BE2C (cell line): ENCODE results near the gene ARSI.

Experiments
- DNase-seq: peaks from one replicate; pipeline ENCODE4 v3.0.0-alpha.2; 2020
- H3K27me3 ChIP-seq: fragments of 250-450 bp; sonication (Bioruptor Pico); 2 replicates; pipeline ENCODE4 v1.5.1; 2020; ENCODE audit warnings: mild to moderate bottlenecking
- H3K36me3 ChIP-seq: fragments of 250-450 bp; sonication (Bioruptor Pico); 2 replicates; pipeline ENCODE4 v1.5.1; 2020; ENCODE audit warnings: mild to moderate bottlenecking
- H3K4me1 ChIP-seq: fragments of 250-450 bp; sonication (Bioruptor Pico); 2 replicates; pipeline ENCODE4 v1.5.1; 2020
- H3K4me3 ChIP-seq: 2 replicates; pipeline ENCODE4 v1.5.1; 2011; ENCODE audit warnings: low read depth, low read length
- H3K9me3 ChIP-seq: fragments of 250-450 bp; sonication (Bioruptor Pico); 2 replicates; pipeline ENCODE4 v1.5.1; 2020
- CTCF ChIP-seq: IDR thresholded peaks from 2 replicates; pipeline ENCODE4 v1.5.1; 2012; ENCODE audit warnings: mild to moderate bottlenecking, low read depth, low read length

The ARSI gene

GRCh38 chr5:150274811-150275210 is 27.9 kb downstream of the ARSI start:
- Histone ChIP-seq H3K27me3 (no peaks in the 10 kb centered on the region), H3K36me3 (no peaks in the 10 kb centered on the region), H3K4me1 (peaks cover 18% of the 10 kb centered on the region), H3K4me3 (no peak overlapping the region), H3K9me3 (no peaks in the 10 kb centered on the region)
- no peak for TF ChIP-seq CTCF
- DNase-seq = no peak

- no peak overlapping the region for H3K4me3 ChIP-seq
- TF ChIP-seq CTCF = peak; percentile 83
- DNase-seq = peak; percentile 73
- no peaks in the 10 kb centered on the region for H3K9me3 ChIP-seq
- no peaks in the 10 kb centered on the region for H3K27me3 ChIP-seq
- H3K36me3 ChIP-seq = no peaks in the 10 kb centered on the region
- H3K4me1 ChIP-seq = peaks cover 11% of the 10 kb centered on the region
These were observed 30.2 kb downstream of the ARSI start for GRCh38 chr5:150272531-150272930.

GRCh38 chr5:150271923-150272322 is 30.8 kb downstream of the ARSI start:
- TF ChIP-seq CTCF = no peak
- DNase-seq = no peak
- Histone ChIP-seq H3K9me3 (no peaks in the 10 kb centered on the region), H3K36me3 (no peaks in the 10 kb centered on the region), H3K4me3 (no peak overlapping the region), H3K27me3 (no peaks in the 10 kb centered on the region), H3K4me1 (peaks cover 16% of the 10 kb centered on the region)

- no peak for TF ChIP-seq CTCF
- Histone ChIP-seq H3K9me3 (no peaks in the 10 kb centered on the region), H3K4me1 (peaks cover 17% of the 10 kb centered on the region), H3K4me3 (no peak overlapping the region), H3K27me3 (no peaks in the 10 kb centered on the region), H3K36me3 (no peaks in the 10 kb centered on the region)
- DNase-seq = no peak
These were observed 31.4 kb downstream of the ARSI start for GRCh38 chr5:150271296-150271692.

GRCh38 chr5:150270541-150271295 is 32.0 kb downstream of the ARSI start:
- Histone ChIP-seq H3K36me3 (no peaks in the 10 kb centered on the region), H3K4me1 (peaks cover 15% of the 10 kb centered on the region), H3K9me3 (no peaks in the 10 kb centered on the region), H3K4me3 (no peak overlapping the region), H3K27me3 (no peaks in the 10 kb centered on the region)
- DNase-seq = no peak
- no peak for TF ChIP-seq CTCF

- TF ChIP-seq CTCF = no peak
- Histone ChIP-seq H3K4me3 (no peak overlapping the region), H3K36me3 (no peaks in the 10 kb centered on the region), H3K27me3 (no peaks in the 10 kb centered on the region), H3K4me1 (peaks cover 14% of the 10 kb centered on the region), H3K9me3 (no peaks in the 10 kb centered on the region)
- no peak for DNase-seq
These were observed 35.8 kb downstream of the ARSI start for GRCh38 chr5:150266871-150267291.
